ENCODE measurements around the gene NAA15.
A peak's percentile ranks its signal among the peaks of the same experiment; 100 is the strongest.
"Not testable (repeated sequence)": the region's sequence is repeated elsewhere in the genome, so short reads cannot be mapped to it uniquely, and the experiment has no call there.

The NAA15 gene

GRCh38 chr4:139419388-139419914 is 118.1 kb downstream of the NAA15 start:
- in situ Hi-C loops (cut with HindIII; ENCODE audit: low pct_ligation_motif_present, low pct_unique_long_range_greater_than_20kb, low sequenced_read_pairs) = no loop called here
- DNase-seq = no peak

- DNase-seq = no peak
- in situ Hi-C loops (cut with HindIII; ENCODE audit: low pct_ligation_motif_present, low pct_unique_long_range_greater_than_20kb, low sequenced_read_pairs) = no loop called here
Measured at GRCh38 chr4:139420652-139421051, 119.3 kb downstream of the NAA15 start.

GRCh38 chr4:139436122-139436521 is 134.8 kb downstream of the NAA15 start:
- no peak for DNase-seq
- in situ Hi-C loops (cut with HindIII; ENCODE audit: low pct_ligation_motif_present, low pct_unique_long_range_greater_than_20kb, low sequenced_read_pairs) = no loop called here

- no peak for DNase-seq
- in situ Hi-C loops (cut with HindIII; ENCODE audit: low pct_ligation_motif_present, low pct_unique_long_range_greater_than_20kb, low sequenced_read_pairs) = no loop called here
Measured at GRCh38 chr4:139438141-139438540, 136.8 kb downstream of the NAA15 start.

GRCh38 chr4:139441029-139441428 is 139.7 kb downstream of the NAA15 start:
- in situ Hi-C loops (cut with HindIII; ENCODE audit: low pct_ligation_motif_present, low pct_unique_long_range_greater_than_20kb, low sequenced_read_pairs) = no loop called here
- no peak for DNase-seq

GRCh38 chr4:139443661-139444060 is 142.4 kb downstream of the NAA15 start:
- no peak for DNase-seq
- in situ Hi-C loops (cut with HindIII; ENCODE audit: low pct_ligation_motif_present, low pct_unique_long_range_greater_than_20kb, low sequenced_read_pairs) = no loop called here

GRCh38 chr4:139444881-139445280 is 143.6 kb downstream of the NAA15 start:
- in situ Hi-C loops (cut with HindIII; ENCODE audit: low pct_ligation_motif_present, low pct_unique_long_range_greater_than_20kb, low sequenced_read_pairs); DNase-seq: not testable (repeated sequence)

GRCh38 chr4:139447078-139447477 is 145.8 kb downstream of the NAA15 start:
- DNase-seq; in situ Hi-C loops (cut with HindIII; ENCODE audit: low pct_ligation_motif_present, low pct_unique_long_range_greater_than_20kb, low sequenced_read_pairs): not testable (repeated sequence)

GRCh38 chr4:139450586-139450985 is 149.3 kb downstream of the NAA15 start:
- in situ Hi-C loops (cut with HindIII; ENCODE audit: low pct_ligation_motif_present, low pct_unique_long_range_greater_than_20kb, low sequenced_read_pairs) = no loop called here
- no peak for DNase-seq

- in situ Hi-C loops (cut with HindIII; ENCODE audit: low pct_ligation_motif_present, low pct_unique_long_range_greater_than_20kb, low sequenced_read_pairs) = no loop called here
- no peak for DNase-seq
Measured at GRCh38 chr4:139451997-139452396, 150.7 kb downstream of the NAA15 start.

- in situ Hi-C loops (cut with HindIII; ENCODE audit: low pct_ligation_motif_present, low pct_unique_long_range_greater_than_20kb, low sequenced_read_pairs) = no loop called here
- peak; percentile 79 for DNase-seq
Measured at GRCh38 chr4:139453041-139453370, 151.7 kb downstream of the NAA15 start.

GRCh38 chr4:139453371-139454110 is 152.2 kb downstream of the NAA15 start:
- in situ Hi-C loops (cut with HindIII; ENCODE audit: low pct_ligation_motif_present, low pct_unique_long_range_greater_than_20kb, low sequenced_read_pairs) = no loop called here
- DNase-seq = peak; percentile 95

- in situ Hi-C loops (cut with HindIII; ENCODE audit: low pct_ligation_motif_present, low pct_unique_long_range_greater_than_20kb, low sequenced_read_pairs) = no loop called here
- DNase-seq = peak; percentile 35
Measured at GRCh38 chr4:139454111-139455045, 153.1 kb downstream of the NAA15 start, which contains the start of gene RAB33B. Gene RAB33B, plus strand, starts transcription at chr4:139454121. Its CDS starts 75 bp downstream, at chr4:139454196.

GRCh38 chr4:139455126-139455538 is 153.8 kb downstream of the NAA15 start:
- in situ Hi-C loops (cut with HindIII; ENCODE audit: low pct_ligation_motif_present, low pct_unique_long_range_greater_than_20kb, low sequenced_read_pairs) = no loop called here
- no peak for DNase-seq

GRCh38 chr4:139457318-139457717 is 156.0 kb downstream of the NAA15 start:
- in situ Hi-C loops (cut with HindIII; ENCODE audit: low pct_ligation_motif_present, low pct_unique_long_range_greater_than_20kb, low sequenced_read_pairs) = no loop called here

GRCh38 chr4:139458543-139458942 is 157.2 kb downstream of the NAA15 start:
- no peak for DNase-seq
- in situ Hi-C loops (cut with HindIII; ENCODE audit: low pct_ligation_motif_present, low pct_unique_long_range_greater_than_20kb, low sequenced_read_pairs) = no loop called here

More at GRCh38 chr4:139457318-139457717, 156.0 kb downstream of the NAA15 start:
- no peak for DNase-seq

GRCh38 chr4:139458999-139459398 is 157.7 kb downstream of the NAA15 start:
- in situ Hi-C loops (cut with HindIII; ENCODE audit: low pct_ligation_motif_present, low pct_unique_long_range_greater_than_20kb, low sequenced_read_pairs) = no loop called here
- peak; percentile 26 for DNase-seq

GRCh38 chr4:139460565-139460964 is 159.3 kb downstream of the NAA15 start:
- DNase-seq = no peak
- in situ Hi-C loops (cut with HindIII; ENCODE audit: low pct_ligation_motif_present, low pct_unique_long_range_greater_than_20kb, low sequenced_read_pairs) = no loop called here

- no peak for DNase-seq
- in situ Hi-C loops (cut with HindIII; ENCODE audit: low pct_ligation_motif_present, low pct_unique_long_range_greater_than_20kb, low sequenced_read_pairs) = no loop called here
Measured at GRCh38 chr4:139461022-139461628, 159.8 kb downstream of the NAA15 start.
